MM.1S (cell line): ENCODE results near the gene SLC9A3.

ENCODE experiments used
- EZH2 ChIP-seq: fragments of 300-600 bp; sonication (generic); optimal IDR thresholded peaks from 2 replicates; pipeline ENCODE3; 2017; ENCODE audit warnings: low read depth, mild to moderate bottlenecking, antibody characterized with exemption, low read length, mixed read lengths
- EZH2phosphoT487 ChIP-seq: fragments of 300-600 bp; sonication (generic); IDR thresholded peaks from 2 replicates; pipeline ENCODE4 v1.6.1; 2018; ENCODE audit warnings: antibody characterized with exemption, low read length
- TF ChIP-seq, protein P1 (sequence below): fragments of 300-600 bp; sonication (generic); IDR thresholded peaks from 2 replicates; pipeline ENCODE4 v1.5.1; 2016; ENCODE audit warnings: antibody characterized with exemption, low read length, mixed read lengths

DNA sequence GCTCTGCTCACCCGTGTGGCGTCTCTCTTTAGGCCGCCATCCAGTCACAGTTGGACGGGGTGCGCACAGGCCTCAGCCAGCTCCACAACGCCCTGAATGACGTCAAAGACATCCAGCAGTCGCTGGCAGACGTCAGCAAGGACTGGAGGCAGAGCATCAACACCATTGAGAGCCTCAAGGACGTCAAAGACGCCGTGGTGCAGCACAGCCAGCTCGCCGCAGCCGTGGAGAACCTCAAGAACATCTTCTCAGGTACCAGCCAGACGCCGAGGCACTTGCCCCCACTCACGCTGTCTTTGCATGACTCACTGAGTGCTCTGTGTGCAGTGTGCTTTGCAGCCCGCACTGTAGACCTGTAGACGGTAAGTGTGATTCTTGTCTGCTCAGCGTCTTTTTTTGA is 76.7 kb downstream of the SLC9A3 start:
- TF ChIP-seq, protein P1, sequence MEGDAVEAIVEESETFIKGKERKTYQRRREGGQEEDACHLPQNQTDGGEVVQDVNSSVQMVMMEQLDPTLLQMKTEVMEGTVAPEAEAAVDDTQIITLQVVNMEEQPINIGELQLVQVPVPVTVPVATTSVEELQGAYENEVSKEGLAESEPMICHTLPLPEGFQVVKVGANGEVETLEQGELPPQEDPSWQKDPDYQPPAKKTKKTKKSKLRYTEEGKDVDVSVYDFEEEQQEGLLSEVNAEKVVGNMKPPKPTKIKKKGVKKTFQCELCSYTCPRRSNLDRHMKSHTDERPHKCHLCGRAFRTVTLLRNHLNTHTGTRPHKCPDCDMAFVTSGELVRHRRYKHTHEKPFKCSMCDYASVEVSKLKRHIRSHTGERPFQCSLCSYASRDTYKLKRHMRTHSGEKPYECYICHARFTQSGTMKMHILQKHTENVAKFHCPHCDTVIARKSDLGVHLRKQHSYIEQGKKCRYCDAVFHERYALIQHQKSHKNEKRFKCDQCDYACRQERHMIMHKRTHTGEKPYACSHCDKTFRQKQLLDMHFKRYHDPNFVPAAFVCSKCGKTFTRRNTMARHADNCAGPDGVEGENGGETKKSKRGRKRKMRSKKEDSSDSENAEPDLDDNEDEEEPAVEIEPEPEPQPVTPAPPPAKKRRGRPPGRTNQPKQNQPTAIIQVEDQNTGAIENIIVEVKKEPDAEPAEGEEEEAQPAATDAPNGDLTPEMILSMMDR, result no peak
- TF ChIP-seq EZH2 (no peak), EZH2phosphoT487 (no peak)
